Activated CD4-positive, alpha-beta T cell treated with anti-CD3 and anti-CD28 coated beads for 36 hours (primary cell): ENCODE results near the gene MSANTD1. TPM values are rescaled to one million over a fixed set of nuclear protein-coding genes. Genes with fewer than 3 reads are reported as not detected.
A peak's percentile ranks its signal among the peaks of the same experiment; 100 is the strongest.

Source experiments
- ATAC-seq: fragments of 200-7000 bp; cut with Tn5 transposase; one replicate; pipeline ENCODE4 v1.10.0; 2021; ENCODE audit warnings: mild to moderate bottlenecking, moderate library complexity
- CTCF ChIA-PET: fragments of 350-600 bp; sonication (Branson Sonifier 250); formaldehyde crosslinking; loops from one replicate; lab custom pipeline; 2021; ENCODE audit warnings: antibody characterized with exemption; lab: Charles Lee
- POLR2A ChIA-PET: fragments of 350-600 bp; sonication (Branson Sonifier 250); formaldehyde crosslinking; loops from one replicate; lab custom pipeline; 2021; ENCODE audit warnings: antibody characterized with exemption, inconsistent platforms; lab: Charles Lee
- DNase-seq: peaks from one replicate; pipeline ENCODE4 v3.0.0-alpha.2; 2020
- H3K27ac Mint-ChIP-seq: one replicate; pipeline ENCODE4 v1.8.0; 2021; ENCODE audit warnings: mixed read lengths
- H3K27me3 Mint-ChIP-seq: one replicate; pipeline ENCODE4 v1.8.0; 2021; ENCODE audit warnings: mixed read lengths
- H3K36me3 Mint-ChIP-seq: one replicate; pipeline ENCODE4 v1.8.0; 2021; ENCODE audit warnings: low read depth, mixed read lengths
- H3K4me1 Mint-ChIP-seq: one replicate; pipeline ENCODE4 v1.8.0; 2021; ENCODE audit warnings: mixed read lengths
- H3K4me3 Mint-ChIP-seq: one replicate; pipeline ENCODE4 v1.8.0; 2021; ENCODE audit warnings: mild to moderate bottlenecking, moderate library complexity, mixed read lengths
- H3K9me3 Mint-ChIP-seq: one replicate; pipeline ENCODE4 v1.8.0; 2021; ENCODE audit warnings: low read depth, mixed read lengths
- intact Hi-C, 2 experiments: fragments of 100-400 bp; cut with DNase I in 1 of 2; cut with micrococcal nuclease in 1 of 2; formaldehyde crosslinking; loops; one replicate each; pipeline versions ENCODE4 v1.14.2 to v1.15.1; 2022 to 2024; cut with DNase I, micrococcal nuclease
- total RNA-seq, 2 experiments: library from RNA; stranded (reverse); gene quantifications; one replicate each; pipeline ENCODE4 v1.2.3, GENCODE V29; 2021

Gene MSANTD1
- total RNA-seq, 2 experiments from 2014 or later = 0.46 to 0.69 TPM

- POLR2A ChIA-PET = no interaction called here
- H3K27me3 Mint-ChIP-seq = no peaks in the 10 kb centered on the region
- ATAC-seq (no peak), DNase-seq (peak; percentile 2)
- H3K4me3 Mint-ChIP-seq = no peak overlapping the region
- no peaks in the 10 kb centered on the region for H3K9me3 Mint-ChIP-seq
- H3K27ac Mint-ChIP-seq = no peak overlapping the region
- no peaks in the 10 kb centered on the region for H3K36me3 Mint-ChIP-seq
- CTCF ChIA-PET = no interaction called here
- no peaks in the 10 kb centered on the region for H3K4me1 Mint-ChIP-seq
- intact Hi-C loops = no loop called here
Observed at GRCh38 chr4:3251691-3252479, 2.9 kb downstream of the MSANTD1 start.

GRCh38 chr4:3252480-3252828 is 3.5 kb downstream of the MSANTD1 start:
- no peaks in the 10 kb centered on the region for H3K27me3 Mint-ChIP-seq
- intact Hi-C loops = no loop called here
- H3K9me3 Mint-ChIP-seq = no peaks in the 10 kb centered on the region
- no peaks in the 10 kb centered on the region for H3K36me3 Mint-ChIP-seq
- no peak for ATAC-seq
- no peak overlapping the region for H3K4me3 Mint-ChIP-seq
- ChIA-PET CTCF (no interaction called here), POLR2A (no interaction called here)
- no peak overlapping the region for H3K27ac Mint-ChIP-seq
- DNase-seq = no peak
- no peaks in the 10 kb centered on the region for H3K4me1 Mint-ChIP-seq

GRCh38 chr4:3252831-3253641 is 4.1 kb downstream of the MSANTD1 start:
- no peak for ATAC-seq
- H3K27ac Mint-ChIP-seq = no peak overlapping the region
- ChIA-PET POLR2A (no interaction called here), CTCF (no interaction called here)
- no peaks in the 10 kb centered on the region for H3K27me3 Mint-ChIP-seq
- no peaks in the 10 kb centered on the region for H3K9me3 Mint-ChIP-seq
- H3K4me1 Mint-ChIP-seq = no peaks in the 10 kb centered on the region
- no peak overlapping the region for H3K4me3 Mint-ChIP-seq
- intact Hi-C loops = no loop called here
- no peaks in the 10 kb centered on the region for H3K36me3 Mint-ChIP-seq
- peak; percentile 1 for DNase-seq

GRCh38 chr4:3253808-3254207 is 4.8 kb downstream of the MSANTD1 start:
- Mint-ChIP-seq H3K4me3 (no peak overlapping the region), H3K27me3 (no peaks in the 10 kb centered on the region), H3K4me1 (no peaks in the 10 kb centered on the region), H3K36me3 (no peaks in the 10 kb centered on the region), H3K9me3 (no peaks in the 10 kb centered on the region), H3K27ac (no peak overlapping the region)
- ChIA-PET POLR2A (no interaction called here), CTCF (no interaction called here)
- intact Hi-C loops = no loop called here
- no peak for ATAC-seq
- DNase-seq = no peak

GRCh38 chr4:3254302-3255131 is 5.6 kb downstream of the MSANTD1 start:
- ChIA-PET CTCF (no interaction called here), POLR2A (no interaction called here)
- H3K9me3 Mint-ChIP-seq = no peaks in the 10 kb centered on the region

GRCh38 chr4:3255611-3256186 is 6.7 kb downstream of the MSANTD1 start:
- POLR2A ChIA-PET = no interaction called here
- Mint-ChIP-seq H3K4me3 (no peak overlapping the region), H3K9me3 (no peaks in the 10 kb centered on the region), H3K36me3 (no peaks in the 10 kb centered on the region), H3K27ac (no peak overlapping the region), H3K4me1 (no peaks in the 10 kb centered on the region), H3K27me3 (no peaks in the 10 kb centered on the region)
- DNase-seq (peak; percentile 1), ATAC-seq (no peak)
- CTCF ChIA-PET = no interaction called here
- intact Hi-C loops = no loop called here

More at GRCh38 chr4:3254302-3255131, 5.6 kb downstream of the MSANTD1 start:
- Mint-ChIP-seq H3K27ac (no peak overlapping the region), H3K36me3 (no peaks in the 10 kb centered on the region), H3K4me1 (no peaks in the 10 kb centered on the region), H3K27me3 (no peaks in the 10 kb centered on the region), H3K4me3 (no peak overlapping the region)
- no peak for ATAC-seq
- peak; percentile 1 for DNase-seq
- intact Hi-C loops = no loop called here

- Mint-ChIP-seq H3K4me3 (no peak overlapping the region), H3K4me1 (no peaks in the 10 kb centered on the region), H3K9me3 (no peaks in the 10 kb centered on the region), H3K27me3 (no peaks in the 10 kb centered on the region), H3K27ac (no peak overlapping the region), H3K36me3 (no peaks in the 10 kb centered on the region)
- CTCF ChIA-PET = no interaction called here
- no peak for DNase-seq
- no peak for ATAC-seq
- POLR2A ChIA-PET = no interaction called here
- intact Hi-C loops = no loop called here
Observed at GRCh38 chr4:3256230-3257102, 7.5 kb downstream of the MSANTD1 start.

- Mint-ChIP-seq H3K4me1 (no peaks in the 10 kb centered on the region), H3K27me3 (no peaks in the 10 kb centered on the region), H3K4me3 (no peak overlapping the region), H3K9me3 (no peaks in the 10 kb centered on the region), H3K36me3 (no peaks in the 10 kb centered on the region), H3K27ac (no peak overlapping the region)
- DNase-seq (no peak), ATAC-seq (no peak)
- intact Hi-C loops = no loop called here
- POLR2A ChIA-PET = no interaction called here
- CTCF ChIA-PET = no interaction called here
Observed at GRCh38 chr4:3257103-3257555, 8.2 kb downstream of the MSANTD1 start.

- intact Hi-C loops = no loop called here
- POLR2A ChIA-PET = no interaction called here
- no peaks in the 10 kb centered on the region for H3K36me3 Mint-ChIP-seq
- H3K4me1 Mint-ChIP-seq = no peaks in the 10 kb centered on the region
- no peak overlapping the region for H3K27ac Mint-ChIP-seq
- no peak overlapping the region for H3K4me3 Mint-ChIP-seq
- DNase-seq = no peak
- CTCF ChIA-PET = no interaction called here
- no peaks in the 10 kb centered on the region for H3K27me3 Mint-ChIP-seq
- H3K9me3 Mint-ChIP-seq = no peaks in the 10 kb centered on the region
- ATAC-seq = peak; percentile 19
Observed at GRCh38 chr4:3257556-3258482, 8.9 kb downstream of the MSANTD1 start.
